Activated CD8-positive, alpha-beta memory T cell treated with anti-CD3 and anti-CD28 coated beads for 36 hours (primary cell): ENCODE measurements around the gene ABHD17B. TPM values are rescaled to one million over a fixed set of nuclear protein-coding genes. Genes with fewer than 3 reads are reported as not detected.

Experiments
- CTCF ChIA-PET: fragments of 350-600 bp; sonication (Branson Sonifier 250); formaldehyde crosslinking; loops from one replicate; lab custom pipeline; 2021; ENCODE audit warnings: antibody characterized with exemption; lab: Charles Lee
- POLR2A ChIA-PET: fragments of 350-600 bp; sonication (Branson Sonifier 250); formaldehyde crosslinking; loops from one replicate; lab custom pipeline; 2021; ENCODE audit warnings: antibody characterized with exemption; lab: Charles Lee
- total RNA-seq, 2 experiments: library from RNA; stranded (reverse); gene quantifications; one replicate each; pipeline ENCODE4 v1.2.3, GENCODE V29; 2021

Gene ABHD17B
- total RNA-seq, 2 experiments from 2014 or later, result 16.4 to 18.1 TPM

GRCh38 chr9:71887362-71887761, 23.6 kb downstream of the ABHD17B start:
- ChIA-PET CTCF (interaction anchor here (1.1 kb wide), 1 partner anchor 8 kb away, joined by 3 read pairs; no protein-coding TSS in a partner anchor), POLR2A (no interaction called here)

DNA sequence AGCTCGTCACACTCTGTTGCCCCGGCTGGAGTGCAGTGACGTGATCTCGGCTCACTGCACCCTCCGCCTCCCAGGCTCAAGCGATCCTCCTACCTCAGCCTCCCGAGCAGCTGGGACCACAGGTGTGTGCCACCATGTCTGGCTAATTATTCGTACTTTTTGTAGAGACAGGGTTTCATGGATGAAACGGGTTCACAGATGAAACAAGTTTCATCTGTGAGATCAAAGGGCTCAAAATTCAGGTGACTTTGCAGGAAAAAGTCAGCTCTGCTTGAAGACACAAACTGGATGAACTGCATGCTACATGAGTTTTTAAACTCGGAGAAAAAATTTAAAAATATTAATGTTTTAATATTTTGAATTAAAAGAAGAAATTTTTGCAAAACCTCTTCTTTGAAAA, 24.5 kb downstream of the ABHD17B start:
- POLR2A ChIA-PET, result interaction anchor here (0.5 kb wide), 1 partner anchor 12 kb away, joined by 3 read pairs; no protein-coding TSS in a partner anchor
- CTCF ChIA-PET, result interaction anchor here (1.1 kb wide), 1 partner anchor 9 kb away, joined by 3 read pairs; no protein-coding TSS in a partner anchor

GRCh38 chr9:71886015-71886414, 25.0 kb downstream of the ABHD17B start:
- POLR2A ChIA-PET, result interaction anchor here (0.5 kb wide), 1 partner anchor 12 kb away, joined by 3 read pairs; no protein-coding TSS in a partner anchor

DNA sequence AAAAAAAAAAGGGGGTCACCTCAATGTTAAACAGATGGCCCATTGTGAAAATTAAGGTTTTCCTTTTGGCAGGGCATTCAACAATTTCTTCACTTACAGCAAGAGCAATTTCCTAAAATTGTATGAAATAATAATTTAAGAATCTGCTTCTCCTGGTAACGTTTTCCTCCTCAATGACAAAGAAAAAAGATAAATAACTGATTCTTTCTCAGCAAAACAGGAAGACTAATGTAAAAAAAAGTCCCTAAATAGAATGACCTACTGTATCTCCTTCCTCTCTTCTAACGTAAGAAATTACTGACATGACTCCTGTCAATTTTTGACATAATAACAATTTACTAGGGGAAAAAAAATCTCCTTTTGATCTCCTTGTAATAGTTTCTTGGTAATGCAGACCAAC, 25.5 kb downstream of the ABHD17B start:
- ChIA-PET CTCF (interaction anchor here (0.7 kb wide), 1 partner anchor 646 kb away, joined by 3 read pairs; no protein-coding TSS in a partner anchor), POLR2A (no interaction called here)

More at GRCh38 chr9:71886015-71886414, 25.0 kb downstream of the ABHD17B start:
- CTCF ChIA-PET, result no interaction called here

- CTCF ChIA-PET, result no interaction called here
- POLR2A ChIA-PET, result no interaction called here
Measured at GRCh38 chr9:71884005-71884404, 27.0 kb downstream of the ABHD17B start.

GRCh38 chr9:71879644-71880174, 31.3 kb downstream of the ABHD17B start:
- ChIA-PET POLR2A (no interaction called here), CTCF (no interaction called here)

- POLR2A ChIA-PET, result no interaction called here
- CTCF ChIA-PET, result interaction anchor here (0.7 kb wide), 1 partner anchor 20 kb away, joined by 3 read pairs; no protein-coding TSS in a partner anchor
Measured at GRCh38 chr9:71878327-71879274, 32.4 kb downstream of the ABHD17B start.

- POLR2A ChIA-PET, result no interaction called here
- CTCF ChIA-PET, result no interaction called here
Measured at GRCh38 chr9:71876829-71877228, 34.2 kb downstream of the ABHD17B start.

DNA sequence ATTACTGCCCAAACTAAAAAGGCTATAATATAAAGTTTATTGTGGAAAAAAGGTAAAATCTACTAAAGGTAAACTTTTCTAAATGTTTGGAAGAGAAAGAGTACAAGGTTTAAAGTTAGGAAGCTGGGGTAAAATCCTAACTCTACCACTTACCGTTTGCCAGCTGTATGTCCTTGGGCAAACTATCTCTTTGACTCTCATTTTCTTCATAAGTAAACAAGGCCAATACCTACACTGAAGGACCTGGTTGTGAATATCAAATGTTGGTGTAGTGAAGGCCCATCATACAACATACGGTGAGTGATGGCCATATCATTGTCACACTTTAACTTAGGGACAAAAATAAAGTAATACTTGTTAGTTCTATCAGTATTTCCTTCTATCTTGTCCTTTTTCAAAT, 34.9 kb downstream of the ABHD17B start:
- ChIA-PET POLR2A (no interaction called here), CTCF (no interaction called here)

DNA sequence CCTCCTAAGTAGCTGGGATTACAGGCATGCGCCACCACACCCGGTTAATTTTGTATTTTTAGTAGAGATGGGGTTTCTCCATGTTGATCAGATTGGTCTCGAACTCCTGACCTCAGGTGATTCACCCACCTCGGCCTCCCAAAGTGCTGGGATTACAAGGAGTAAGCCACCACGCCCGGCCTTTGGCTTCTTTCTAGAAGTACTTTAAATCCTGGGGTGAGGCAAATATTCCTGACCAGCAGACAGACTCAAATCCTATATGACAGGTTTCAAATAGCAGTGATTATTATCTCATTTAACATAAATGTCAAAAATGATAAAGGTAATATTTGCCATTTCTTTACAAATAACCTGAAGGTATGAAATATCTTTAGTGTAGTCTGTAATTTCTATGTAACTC, 35.6 kb downstream of the ABHD17B start:
- ChIA-PET CTCF (no interaction called here), POLR2A (no interaction called here)

DNA sequence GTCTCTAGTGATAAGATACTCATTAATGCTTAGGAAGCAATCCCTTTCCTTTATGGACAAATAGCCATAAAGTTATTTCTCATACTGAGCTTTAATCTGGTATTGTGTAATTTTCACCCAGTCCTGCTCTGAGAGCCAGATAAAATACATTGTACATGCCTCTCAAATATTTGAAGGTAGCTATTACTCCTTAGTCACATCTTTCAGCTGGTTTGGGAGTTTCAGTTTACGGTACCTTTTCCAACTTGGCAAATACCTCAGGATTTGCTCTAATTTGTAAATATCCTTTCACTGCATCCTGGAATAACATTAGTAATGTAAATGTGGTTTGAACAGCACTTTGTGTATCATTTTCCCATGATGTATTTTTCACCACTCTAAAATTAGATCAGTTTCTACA, 47.4 kb downstream of the ABHD17B start:
- CTCF ChIA-PET, result no interaction called here
- POLR2A ChIA-PET, result no interaction called here

DNA sequence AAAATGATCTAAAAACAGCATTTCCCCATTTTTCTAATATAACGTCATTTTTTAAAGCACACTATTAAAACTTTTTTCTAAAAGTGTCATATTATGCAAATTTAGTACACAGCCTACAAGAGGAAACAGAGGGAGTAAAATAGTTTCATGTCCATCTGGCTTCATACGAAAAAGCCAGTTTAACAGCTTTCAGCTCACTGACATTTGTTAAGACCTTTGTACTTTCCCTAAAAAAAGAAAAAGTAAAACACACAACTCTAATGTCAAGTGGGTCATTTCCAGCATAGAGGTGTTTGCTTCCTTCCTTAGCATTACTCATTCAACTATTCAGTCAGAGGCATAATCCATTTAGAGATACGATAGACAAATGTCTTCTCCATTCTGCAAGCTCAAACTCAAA, 49.4 kb downstream of the ABHD17B start:
- CTCF ChIA-PET, result no interaction called here
- POLR2A ChIA-PET, result no interaction called here

DNA sequence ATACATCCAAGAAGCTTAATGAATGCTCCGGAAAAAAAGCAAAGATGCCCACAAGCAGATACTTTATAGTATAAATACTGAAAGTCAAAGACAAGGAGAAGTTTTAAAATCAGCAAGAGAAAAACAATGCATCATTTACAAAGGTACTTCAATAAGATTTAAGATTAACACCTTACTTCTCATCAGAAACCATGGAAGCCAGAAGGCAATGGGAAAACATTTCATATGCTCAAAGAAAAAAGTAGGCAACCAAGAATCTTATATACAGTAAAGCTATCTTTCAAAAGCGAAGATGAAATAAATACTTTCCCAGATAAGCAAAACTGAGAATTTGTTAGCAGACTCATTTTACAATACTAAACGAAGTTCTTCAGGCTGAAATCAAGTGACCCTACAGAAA, 51.1 kb downstream of the ABHD17B start:
- POLR2A ChIA-PET, result no interaction called here
- CTCF ChIA-PET, result no interaction called here

- CTCF ChIA-PET, result interaction anchor here (1.0 to 1.3 kb wide), 2 partner anchors 20 to 89 kb away, joined by 3 read pairs; no protein-coding TSS in a partner anchor
- POLR2A ChIA-PET, result no interaction called here
Measured at GRCh38 chr9:71858812-71859211, 52.2 kb downstream of the ABHD17B start.

DNA sequence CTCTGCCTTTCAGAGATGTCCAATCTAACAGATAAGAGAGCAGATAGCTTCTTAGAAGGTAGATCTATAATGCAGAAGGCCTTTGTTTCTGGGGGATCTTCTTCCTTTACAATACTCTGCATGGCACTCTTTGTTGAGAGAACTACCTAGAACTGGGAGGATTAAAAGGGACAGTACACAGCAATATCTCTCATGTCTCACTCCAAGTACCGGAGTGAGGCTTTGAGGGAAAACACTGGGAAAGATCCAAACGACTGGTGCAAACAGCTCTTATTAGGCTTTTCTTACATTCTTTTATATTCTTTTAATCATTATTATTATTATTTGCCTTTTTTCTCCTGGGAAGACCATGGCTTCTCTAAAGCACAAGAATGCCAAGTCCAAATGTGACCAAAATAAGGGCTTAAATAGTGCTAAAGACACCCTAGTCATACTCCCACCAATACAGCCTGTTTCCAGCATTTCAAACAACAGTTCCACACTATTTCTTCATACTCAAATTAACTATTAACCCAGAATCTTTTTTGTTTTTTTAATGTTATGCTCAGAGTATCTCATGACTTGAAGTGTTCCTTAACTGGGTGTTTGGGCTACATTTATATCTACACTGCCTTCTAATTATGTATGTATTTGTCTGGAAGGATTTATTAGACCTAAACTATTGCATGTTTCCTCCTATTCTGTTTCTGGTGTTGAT, 52.7 kb downstream of the ABHD17B start:
- ChIA-PET CTCF (interaction anchor here (1.0 to 1.3 kb wide), 2 partner anchors 20 to 89 kb away, joined by 3 read pairs; no protein-coding TSS in a partner anchor), POLR2A (no interaction called here)

DNA sequence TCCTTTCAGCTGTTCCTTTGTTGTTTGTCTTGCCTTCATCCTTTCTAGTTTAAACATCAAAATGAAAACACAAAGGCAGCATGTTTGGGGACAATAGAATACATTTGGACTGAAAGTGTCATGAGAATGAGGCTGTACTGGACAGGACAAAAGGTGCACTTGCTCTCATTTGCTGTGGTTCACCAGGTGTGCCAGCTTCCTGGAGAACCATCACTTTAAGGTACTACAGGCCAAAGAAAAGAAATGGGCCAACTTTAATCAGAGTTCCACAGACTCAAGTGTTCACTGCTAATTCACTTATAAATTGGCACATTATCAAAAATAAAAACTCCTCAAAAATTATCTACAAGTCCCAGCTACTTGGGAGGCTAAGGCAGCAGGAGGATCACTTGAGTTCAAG, 53.8 kb downstream of the ABHD17B start:
- ChIA-PET CTCF (no interaction called here), POLR2A (no interaction called here)

- POLR2A ChIA-PET, result no interaction called here
- CTCF ChIA-PET, result no interaction called here
Measured at GRCh38 chr9:71854811-71855210, 56.2 kb downstream of the ABHD17B start.

- ChIA-PET CTCF (no interaction called here), POLR2A (interaction anchor here (0.5 kb wide), 1 partner anchor 10 kb away, joined by 3 read pairs; no protein-coding TSS in a partner anchor)
Measured at GRCh38 chr9:71853084-71853483, 57.9 kb downstream of the ABHD17B start.

DNA sequence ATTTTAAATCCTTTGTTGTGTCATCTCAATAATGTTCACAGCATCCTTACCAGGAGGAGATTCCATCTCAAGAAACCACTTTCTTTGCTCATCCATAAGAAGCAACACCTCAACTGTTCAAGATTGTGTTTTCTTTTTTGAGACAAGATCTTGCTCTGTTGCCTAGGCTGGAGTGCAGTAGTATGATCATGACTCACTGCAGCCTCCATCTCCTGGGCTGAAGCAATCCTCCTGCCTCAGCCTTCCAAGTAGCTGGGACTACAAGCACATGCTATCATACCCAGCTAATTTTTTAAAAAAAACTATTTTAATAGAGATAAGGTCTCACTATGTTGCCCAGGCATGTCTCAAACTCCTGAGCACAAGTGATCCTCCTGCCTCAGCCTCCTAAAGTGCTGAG, 60.0 kb downstream of the ABHD17B start:
- ChIA-PET CTCF (no interaction called here), POLR2A (interaction anchor here (0.7 kb wide), 1 partner anchor 15 kb away, joined by 4 read pairs; no protein-coding TSS in a partner anchor)

DNA sequence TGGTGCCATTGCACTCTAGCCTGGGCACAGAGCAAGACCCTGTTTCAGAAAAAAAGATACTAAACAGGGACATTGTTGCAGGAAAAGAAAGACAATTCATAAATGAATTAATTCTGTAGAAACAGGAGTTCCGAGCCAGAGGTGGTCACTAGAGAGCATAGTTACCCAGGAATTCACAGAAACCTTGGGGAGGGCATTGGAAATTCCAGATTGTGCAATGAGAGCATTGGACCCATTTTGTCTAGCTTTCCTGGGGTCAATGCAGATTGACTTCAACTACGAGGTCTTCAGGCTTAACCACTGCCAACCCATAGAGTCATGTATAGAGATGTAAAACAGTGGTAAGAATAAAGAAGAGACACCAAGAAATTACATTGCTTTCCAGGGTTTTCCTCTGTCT, 63.1 kb downstream of the ABHD17B start:
- ChIA-PET POLR2A (no interaction called here), CTCF (no interaction called here)
